HEK293 (cell line): Measurements from ENCODE around the gene PLCB1.

Experiments
- CTCF ChIA-PET: fragments of 350-600 bp; formaldehyde crosslinking; extraction: SDS; loops from one replicate; lab custom pipeline; 2021; ENCODE audit warnings: antibody characterized with exemption; lab: Yijun Ruan, JAX
- POLR2A ChIA-PET: fragments of 300-600 bp; formaldehyde crosslinking; extraction: SDS; loops from one replicate; lab custom pipeline; 2020; ENCODE audit warnings: antibody characterized with exemption, inconsistent platforms; lab: Yijun Ruan, JAX
- H3K27ac ChIP-seq: fragments of 200-500 bp; sonication (Bioruptor generic); 2 replicates; pipeline ENCODE4 v1.5.1; 2014; ENCODE audit warnings: low read depth, low read length, control low read depth, inconsistent platforms; ENCODE audit errors: extremely low read depth
- H3K36me3 ChIP-seq, 2 experiments: fragments of 200-500 bp in 1 of 2; sonication (Bioruptor generic) in 1 of 2; 1 replicate in 1 of 2; 2 replicates in 1 of 2; pipeline ENCODE4 v1.5.1; 2014 to 2017; ENCODE audit warnings: inconsistent platforms in 2 of 2, low read length in 2 of 2; ENCODE audit not compliant: control insufficient read depth in 2 of 2, insufficient read depth in 1 of 2
- H3K4me1 ChIP-seq: fragments of 200-500 bp; sonication (Bioruptor generic); 2 replicates; pipeline ENCODE4 v1.5.1; 2014; ENCODE audit warnings: mild to moderate bottlenecking, low read length, inconsistent platforms; ENCODE audit not compliant: control insufficient read depth, insufficient read depth
- H3K4me3 ChIP-seq: 2 replicates; pipeline ENCODE4 v1.5.1; 2011; ENCODE audit warnings: low read depth, mild to moderate bottlenecking, control low read depth, low read length, moderate library complexity
- H3K9me3 ChIP-seq: fragments of 200-500 bp; sonication (Bioruptor generic); 2 replicates; pipeline ENCODE4 v1.5.1; 2014; ENCODE audit warnings: low read depth, low read length, inconsistent platforms; ENCODE audit not compliant: control insufficient read depth, insufficient read depth
- KLF16 ChIP-seq: fragments of 450-650 bp; formaldehyde crosslinking; IDR thresholded peaks from 2 replicates; pipeline ENCODE4 v1.5.1; 2017; ENCODE audit warnings: missing biosample characterization, missing genetic modification characterization
- PRDM2 ChIP-seq: fragments of 450-650 bp; formaldehyde crosslinking; IDR thresholded peaks from 2 replicates; pipeline ENCODE4 v1.5.1; 2016; ENCODE audit warnings: missing biosample characterization, missing genetic modification characterization, borderline replicate concordance
- PRDM6 ChIP-seq: fragments of 450-650 bp; formaldehyde crosslinking; IDR thresholded peaks from 2 replicates; pipeline ENCODE4 v1.5.1; 2017; ENCODE audit warnings: missing biosample characterization, missing genetic modification characterization
- TRIM28 ChIP-seq: IDR thresholded peaks from 2 replicates; pipeline ENCODE4 v1.6.1; 2011; ENCODE audit warnings: low read length, control low read depth, borderline replicate concordance
- ZBTB10 ChIP-seq: fragments of 450-650 bp; formaldehyde crosslinking; IDR thresholded peaks from 2 replicates; pipeline ENCODE4 v1.5.1; 2016; ENCODE audit warnings: missing biosample characterization, missing genetic modification characterization
- ZFP41 ChIP-seq: fragments of 450-650 bp; formaldehyde crosslinking; IDR thresholded peaks from 2 replicates; pipeline ENCODE4 v1.5.1; 2016; ENCODE audit warnings: missing biosample characterization, missing genetic modification characterization, borderline replicate concordance
- ZNF114 ChIP-seq: fragments of 450-650 bp; formaldehyde crosslinking; IDR thresholded peaks from 2 replicates; pipeline ENCODE4 v1.5.0; 2017; ENCODE audit warnings: missing biosample characterization, missing genetic modification characterization
- ZNF132 ChIP-seq: fragments of 450-650 bp; formaldehyde crosslinking; IDR thresholded peaks from 2 replicates; pipeline ENCODE4 v1.5.1; 2017; ENCODE audit warnings: missing biosample characterization, missing genetic modification characterization, borderline replicate concordance
- ZNF138 ChIP-seq: fragments of 450-650 bp; formaldehyde crosslinking; IDR thresholded peaks from 2 replicates; pipeline ENCODE4 v1.5.1; 2016; ENCODE audit warnings: missing biosample characterization, missing genetic modification characterization, borderline replicate concordance
- ZNF202 ChIP-seq: fragments of 450-650 bp; formaldehyde crosslinking; IDR thresholded peaks from 2 replicates; pipeline ENCODE4 v1.5.1; 2016; ENCODE audit warnings: missing biosample characterization, missing genetic modification characterization, borderline replicate concordance
- ZNF214 ChIP-seq: fragments of 450-650 bp; formaldehyde crosslinking; IDR thresholded peaks from 2 replicates; pipeline ENCODE4 v1.5.1; 2017; ENCODE audit warnings: missing biosample characterization, mild to moderate bottlenecking, missing genetic modification characterization, borderline replicate concordance
- ZNF266 ChIP-seq: fragments of 450-650 bp; formaldehyde crosslinking; IDR thresholded peaks from 2 replicates; pipeline ENCODE4 v1.5.1; 2016; ENCODE audit warnings: missing biosample characterization, missing genetic modification characterization, low read depth
- ZNF366 ChIP-seq: fragments of 450-650 bp; formaldehyde crosslinking; conservative IDR thresholded peaks from 2 replicates; pipeline ENCODE4 v1.5.1; 2016; ENCODE audit warnings: missing biosample characterization, missing genetic modification characterization
- ZNF37A ChIP-seq: fragments of 450-650 bp; IDR thresholded peaks from 2 replicates; pipeline ENCODE4 v1.5.1; 2018; ENCODE audit warnings: missing biosample characterization, missing genetic modification characterization
- ZNF571 ChIP-seq: fragments of 450-650 bp; formaldehyde crosslinking; IDR thresholded peaks from 2 replicates; pipeline ENCODE4 v1.5.0; 2017; ENCODE audit warnings: missing biosample characterization, missing genetic modification characterization
- ZNF843 ChIP-seq: fragments of 450-650 bp; formaldehyde crosslinking; IDR thresholded peaks from 2 replicates; pipeline ENCODE4 v1.5.1; 2016; ENCODE audit warnings: missing biosample characterization, missing genetic modification characterization
- TF ChIP-seq, protein P1 (sequence below): sonication (generic); formaldehyde crosslinking; IDR thresholded peaks from 2 replicates; pipeline ENCODE4 v1.8.1; 2022; ENCODE audit warnings: mild to moderate bottlenecking, moderate library complexity, missing genetic modification reagents
- TF ChIP-seq, protein P2 (sequence below): fragments of 450-650 bp; IDR thresholded peaks from 2 replicates; pipeline ENCODE4 v1.5.1; 2018; ENCODE audit warnings: missing biosample characterization, missing genetic modification characterization
- TF ChIP-seq, protein P3 (sequence below): fragments of 450-650 bp; formaldehyde crosslinking; IDR thresholded peaks from 2 replicates; pipeline ENCODE4 v1.5.1; 2016; ENCODE audit warnings: missing biosample characterization, missing genetic modification characterization

The PLCB1 gene

DNA sequence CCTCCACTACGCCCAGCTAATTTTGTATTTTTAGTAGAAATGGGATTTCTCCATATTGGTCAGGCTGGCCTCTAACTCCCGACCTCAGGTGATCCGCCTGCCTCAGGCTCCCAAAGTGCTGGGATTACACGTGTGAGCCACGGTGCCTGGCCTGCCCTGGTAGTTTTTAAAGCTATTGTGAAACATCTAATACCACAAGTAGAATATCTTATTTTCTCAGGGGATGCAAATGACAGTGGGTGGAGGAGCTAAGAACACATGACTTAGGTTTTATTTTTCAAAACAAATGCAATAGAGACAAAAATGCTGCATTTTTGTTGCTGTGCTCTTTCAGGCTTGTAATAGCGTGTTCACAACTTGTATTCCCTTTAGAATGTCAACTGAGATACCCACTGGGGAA is 671.9 kb downstream of the PLCB1 start:
- Histone ChIP-seq H3K4me1 (0 out of 2 replicates have a peak, but pooled peaks cover 2% of the 10 kb centered on the region), H3K9me3 (no peaks in the 10 kb centered on the region), H3K36me3 (no peaks in the 10 kb centered on the region), H3K27ac (no peak overlapping the region), H3K4me3 (no peak overlapping the region)
- TF ChIP-seq KLF16 (tag by site-specific recombination) (no peak), ZNF132 (no peak), ZNF202 (tag by site-specific recombination) (no peak), ZNF266 (tag by site-specific recombination) (no peak)
- ChIA-PET CTCF (interaction anchor here (0.6 to 1.4 kb wide), 2 partner anchors 12 to 258 kb away, joined by 3 to 4 read pairs; no protein-coding TSS in a partner anchor), POLR2A (no interaction called here)

DNA sequence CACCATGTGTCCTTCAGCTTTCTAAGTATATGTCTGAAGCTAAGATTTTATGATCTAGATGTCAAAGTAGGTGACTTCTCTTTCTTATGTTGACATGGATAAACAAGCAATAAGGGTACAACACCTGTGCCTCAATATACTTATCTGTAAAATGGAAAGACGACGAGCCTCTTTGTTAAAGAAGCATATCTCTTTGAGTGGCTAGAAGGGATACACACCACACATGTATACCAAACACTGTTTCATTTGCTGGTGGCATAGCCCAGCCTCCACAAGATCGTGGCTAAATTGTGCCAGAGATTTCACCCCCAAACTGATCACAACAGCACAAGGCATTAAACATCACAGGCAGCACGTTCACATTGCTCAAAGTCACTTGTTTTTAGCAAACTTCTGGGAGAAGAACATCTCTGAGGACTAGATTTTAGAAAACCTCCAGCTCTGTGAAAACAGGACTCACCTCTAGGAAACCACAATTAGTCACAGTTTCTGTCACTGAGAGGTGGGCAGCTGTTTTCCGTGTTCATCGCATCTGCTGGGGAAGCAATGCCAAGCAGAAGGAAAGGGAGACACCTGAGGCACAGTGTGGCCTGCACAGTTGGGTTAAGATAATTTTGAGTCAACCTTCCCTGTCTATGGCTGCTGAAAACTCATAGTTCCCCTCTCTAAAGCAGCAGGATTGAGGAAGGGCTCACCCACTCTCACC is 673.8 kb downstream of the PLCB1 start:
- POLR2A ChIA-PET = no interaction called here
- TF ChIP-seq ZBTB10 (tag by site-specific recombination) (no peak), ZFP41 (no peak), ZNF843 (no peak), ZNF114 (no peak), PRDM6 (tag by site-specific recombination) (no peak), TRIM28 (no peak), ZNF571 (tag by site-specific recombination) (no peak), ZNF214 (tag by site-specific recombination) (no peak), ZNF37A (no peak), ZNF366 (tag by site-specific recombination) (no peak), PRDM2 (no peak), ZNF138 (tag by site-specific recombination) (no peak)
- TF ChIP-seq, protein P1, sequence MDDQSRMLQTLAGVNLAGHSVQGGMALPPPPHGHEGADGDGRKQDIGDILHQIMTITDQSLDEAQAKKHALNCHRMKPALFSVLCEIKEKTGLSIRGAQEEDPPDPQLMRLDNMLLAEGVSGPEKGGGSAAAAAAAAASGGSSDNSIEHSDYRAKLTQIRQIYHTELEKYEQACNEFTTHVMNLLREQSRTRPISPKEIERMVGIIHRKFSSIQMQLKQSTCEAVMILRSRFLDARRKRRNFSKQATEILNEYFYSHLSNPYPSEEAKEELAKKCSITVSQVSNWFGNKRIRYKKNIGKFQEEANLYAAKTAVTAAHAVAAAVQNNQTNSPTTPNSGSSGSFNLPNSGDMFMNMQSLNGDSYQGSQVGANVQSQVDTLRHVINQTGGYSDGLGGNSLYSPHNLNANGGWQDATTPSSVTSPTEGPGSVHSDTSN (CRISPR knock-in tag) = no peak
- TF ChIP-seq, protein P2, sequence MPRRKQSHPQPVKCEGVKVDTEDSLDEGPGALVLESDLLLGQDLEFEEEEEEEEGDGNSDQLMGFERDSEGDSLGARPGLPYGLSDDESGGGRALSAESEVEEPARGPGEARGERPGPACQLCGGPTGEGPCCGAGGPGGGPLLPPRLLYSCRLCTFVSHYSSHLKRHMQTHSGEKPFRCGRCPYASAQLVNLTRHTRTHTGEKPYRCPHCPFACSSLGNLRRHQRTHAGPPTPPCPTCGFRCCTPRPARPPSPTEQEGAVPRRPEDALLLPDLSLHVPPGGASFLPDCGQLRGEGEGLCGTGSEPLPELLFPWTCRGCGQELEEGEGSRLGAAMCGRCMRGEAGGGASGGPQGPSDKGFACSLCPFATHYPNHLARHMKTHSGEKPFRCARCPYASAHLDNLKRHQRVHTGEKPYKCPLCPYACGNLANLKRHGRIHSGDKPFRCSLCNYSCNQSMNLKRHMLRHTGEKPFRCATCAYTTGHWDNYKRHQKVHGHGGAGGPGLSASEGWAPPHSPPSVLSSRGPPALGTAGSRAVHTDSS = no peak
- TF ChIP-seq, protein P3, sequence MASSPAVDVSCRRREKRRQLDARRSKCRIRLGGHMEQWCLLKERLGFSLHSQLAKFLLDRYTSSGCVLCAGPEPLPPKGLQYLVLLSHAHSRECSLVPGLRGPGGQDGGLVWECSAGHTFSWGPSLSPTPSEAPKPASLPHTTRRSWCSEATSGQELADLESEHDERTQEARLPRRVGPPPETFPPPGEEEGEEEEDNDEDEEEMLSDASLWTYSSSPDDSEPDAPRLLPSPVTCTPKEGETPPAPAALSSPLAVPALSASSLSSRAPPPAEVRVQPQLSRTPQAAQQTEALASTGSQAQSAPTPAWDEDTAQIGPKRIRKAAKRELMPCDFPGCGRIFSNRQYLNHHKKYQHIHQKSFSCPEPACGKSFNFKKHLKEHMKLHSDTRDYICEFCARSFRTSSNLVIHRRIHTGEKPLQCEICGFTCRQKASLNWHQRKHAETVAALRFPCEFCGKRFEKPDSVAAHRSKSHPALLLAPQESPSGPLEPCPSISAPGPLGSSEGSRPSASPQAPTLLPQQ (tag by site-specific recombination) = no peak
- Histone ChIP-seq H3K36me3 (no peaks in the 10 kb centered on the region), H3K9me3 (no peaks in the 10 kb centered on the region), H3K27ac (no peak overlapping the region), H3K4me3 (no peak overlapping the region), H3K4me1 (0 out of 2 replicates have a peak, but pooled peaks cover 2% of the 10 kb centered on the region)
- CTCF ChIA-PET = no interaction called here
